ENCODE results near the gene PAX7. TPM values are rescaled to one million over a fixed set of nuclear protein-coding genes. Genes with fewer than 3 reads are reported as not detected.

Gene PAX7
- total RNA-seq, 1 experiment from 2014 or later: not detected

DNA sequence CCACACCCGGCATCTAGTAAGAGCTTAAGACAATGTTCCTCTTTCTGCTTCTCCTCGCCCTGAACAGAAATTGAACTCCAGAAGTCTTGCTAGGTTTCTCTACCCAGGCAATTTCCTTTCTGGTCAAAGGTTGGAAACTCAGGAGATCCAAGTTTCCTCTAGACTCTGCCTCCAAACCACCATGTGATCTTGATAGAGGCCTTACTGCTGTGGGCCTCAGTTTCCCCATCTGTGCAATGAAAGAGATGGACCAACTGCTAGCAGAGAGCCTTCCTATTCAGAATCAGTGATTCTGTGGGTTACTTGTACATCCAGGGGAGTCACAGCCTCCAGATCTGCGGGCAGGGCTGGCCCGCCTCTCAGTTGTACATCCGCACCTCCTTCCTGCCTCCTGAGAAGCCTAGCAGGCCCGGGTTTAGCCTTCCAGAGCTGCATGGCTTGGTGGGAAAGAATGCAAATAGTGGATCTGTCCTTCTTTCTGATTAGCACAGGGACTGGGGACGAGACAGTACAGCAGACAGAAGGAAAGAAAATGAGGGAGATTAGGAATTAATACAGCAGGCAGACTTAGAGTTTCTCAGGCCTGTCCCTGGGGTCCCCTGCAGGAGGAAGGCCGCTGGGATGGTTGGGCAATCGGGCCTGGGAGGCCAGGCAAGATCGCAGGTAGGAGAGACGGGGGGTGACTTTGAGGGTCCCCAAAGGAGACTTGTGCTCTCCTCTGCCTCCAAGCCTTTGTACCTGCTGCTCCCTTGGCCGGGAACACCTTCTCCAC lies 83.9 kb downstream of the PAX7 start:
- H3K27me3 Mint-ChIP-seq (ENCODE audit: insufficient read depth, unreplicated experiment): peaks cover 71% of the 10 kb centered on the region
- POLR2A ChIA-PET: no interaction called here
- H3K27ac Mint-ChIP-seq (ENCODE audit: low read depth, unreplicated experiment): no peak overlapping the region
- H3K4me1 Mint-ChIP-seq (ENCODE audit: insufficient read depth, unreplicated experiment): no peaks in the 10 kb centered on the region
- intact Hi-C loops (cut with micrococcal nuclease): no loop called here
- no peak for DNase-seq (ENCODE audit: unreplicated experiment)
- no peaks in the 10 kb centered on the region for H3K36me3 Mint-ChIP-seq (ENCODE audit: insufficient read depth, unreplicated experiment)
- no peak overlapping the region for H3K4me3 Mint-ChIP-seq (ENCODE audit: unreplicated experiment)
- no TSS peak for BruUV-seq (replicated peaks)
- H3K9me3 Mint-ChIP-seq (ENCODE audit: unreplicated experiment): no peaks in the 10 kb centered on the region
- CTCF ChIA-PET: interaction anchor here (0.6 kb wide), 1 partner anchor 301 kb away, joined by 3 read pairs; no protein-coding TSS in a partner anchor
- TF ChIP-seq, protein P1, sequence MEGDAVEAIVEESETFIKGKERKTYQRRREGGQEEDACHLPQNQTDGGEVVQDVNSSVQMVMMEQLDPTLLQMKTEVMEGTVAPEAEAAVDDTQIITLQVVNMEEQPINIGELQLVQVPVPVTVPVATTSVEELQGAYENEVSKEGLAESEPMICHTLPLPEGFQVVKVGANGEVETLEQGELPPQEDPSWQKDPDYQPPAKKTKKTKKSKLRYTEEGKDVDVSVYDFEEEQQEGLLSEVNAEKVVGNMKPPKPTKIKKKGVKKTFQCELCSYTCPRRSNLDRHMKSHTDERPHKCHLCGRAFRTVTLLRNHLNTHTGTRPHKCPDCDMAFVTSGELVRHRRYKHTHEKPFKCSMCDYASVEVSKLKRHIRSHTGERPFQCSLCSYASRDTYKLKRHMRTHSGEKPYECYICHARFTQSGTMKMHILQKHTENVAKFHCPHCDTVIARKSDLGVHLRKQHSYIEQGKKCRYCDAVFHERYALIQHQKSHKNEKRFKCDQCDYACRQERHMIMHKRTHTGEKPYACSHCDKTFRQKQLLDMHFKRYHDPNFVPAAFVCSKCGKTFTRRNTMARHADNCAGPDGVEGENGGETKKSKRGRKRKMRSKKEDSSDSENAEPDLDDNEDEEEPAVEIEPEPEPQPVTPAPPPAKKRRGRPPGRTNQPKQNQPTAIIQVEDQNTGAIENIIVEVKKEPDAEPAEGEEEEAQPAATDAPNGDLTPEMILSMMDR (IDR thresholded peaks at IDR 0.05; ENCODE audit: unreplicated experiment): no peak

DNA sequence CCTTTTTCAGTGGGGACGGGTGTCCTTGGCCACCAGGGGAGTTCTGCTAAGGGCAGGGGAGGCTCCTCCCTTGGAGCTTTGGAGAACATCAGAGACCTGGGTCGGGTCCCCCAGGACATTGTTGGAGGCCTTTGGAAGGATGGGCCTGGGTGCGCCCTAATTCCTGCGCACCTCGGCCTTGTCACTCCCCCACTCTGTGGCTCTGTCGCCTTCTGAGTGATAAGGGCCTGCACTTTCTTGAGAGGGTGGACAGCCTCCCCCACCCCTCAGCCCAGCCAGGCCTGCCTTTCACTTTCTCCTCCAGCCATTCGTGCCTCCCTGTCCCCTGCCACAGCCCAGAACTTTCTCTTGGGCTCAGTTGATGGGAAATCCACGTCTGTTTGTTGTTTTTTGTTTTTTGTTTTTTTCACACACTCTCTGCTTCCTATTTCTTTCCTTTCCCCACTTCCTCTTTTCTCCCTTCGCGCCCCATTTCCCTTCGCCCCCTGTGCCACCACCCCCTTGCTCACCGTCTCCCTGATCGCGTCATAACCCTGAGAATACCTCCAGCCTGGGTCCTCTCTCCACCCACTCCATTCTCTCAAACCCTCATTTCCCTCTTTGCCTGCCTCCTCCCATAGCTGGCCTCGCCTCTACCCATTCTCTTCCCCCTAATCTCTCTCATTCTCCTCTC lies 85.6 kb downstream of the PAX7 start:
- H3K27ac Mint-ChIP-seq (ENCODE audit: low read depth, unreplicated experiment): no peak overlapping the region
- peaks cover 71% of the 10 kb centered on the region for H3K27me3 Mint-ChIP-seq (ENCODE audit: insufficient read depth, unreplicated experiment)
- no TSS peak for BruUV-seq (replicated peaks)
- no peaks in the 10 kb centered on the region for H3K36me3 Mint-ChIP-seq (ENCODE audit: insufficient read depth, unreplicated experiment)
- intact Hi-C loops (cut with micrococcal nuclease): no loop called here
- no peaks in the 10 kb centered on the region for H3K9me3 Mint-ChIP-seq (ENCODE audit: unreplicated experiment)
- POLR2A ChIA-PET: interaction anchor here (0.6 kb wide), 1 partner anchor 48 kb away, joined by 3 read pairs; no protein-coding TSS in a partner anchor
- CTCF ChIA-PET: no interaction called here
- TF ChIP-seq, protein P1 (IDR thresholded peaks at IDR 0.05; ENCODE audit: unreplicated experiment): no peak
- DNase-seq (ENCODE audit: unreplicated experiment): no peak
- H3K4me3 Mint-ChIP-seq (ENCODE audit: unreplicated experiment): no peak overlapping the region
- H3K4me1 Mint-ChIP-seq (ENCODE audit: insufficient read depth, unreplicated experiment): no peaks in the 10 kb centered on the region

DNA sequence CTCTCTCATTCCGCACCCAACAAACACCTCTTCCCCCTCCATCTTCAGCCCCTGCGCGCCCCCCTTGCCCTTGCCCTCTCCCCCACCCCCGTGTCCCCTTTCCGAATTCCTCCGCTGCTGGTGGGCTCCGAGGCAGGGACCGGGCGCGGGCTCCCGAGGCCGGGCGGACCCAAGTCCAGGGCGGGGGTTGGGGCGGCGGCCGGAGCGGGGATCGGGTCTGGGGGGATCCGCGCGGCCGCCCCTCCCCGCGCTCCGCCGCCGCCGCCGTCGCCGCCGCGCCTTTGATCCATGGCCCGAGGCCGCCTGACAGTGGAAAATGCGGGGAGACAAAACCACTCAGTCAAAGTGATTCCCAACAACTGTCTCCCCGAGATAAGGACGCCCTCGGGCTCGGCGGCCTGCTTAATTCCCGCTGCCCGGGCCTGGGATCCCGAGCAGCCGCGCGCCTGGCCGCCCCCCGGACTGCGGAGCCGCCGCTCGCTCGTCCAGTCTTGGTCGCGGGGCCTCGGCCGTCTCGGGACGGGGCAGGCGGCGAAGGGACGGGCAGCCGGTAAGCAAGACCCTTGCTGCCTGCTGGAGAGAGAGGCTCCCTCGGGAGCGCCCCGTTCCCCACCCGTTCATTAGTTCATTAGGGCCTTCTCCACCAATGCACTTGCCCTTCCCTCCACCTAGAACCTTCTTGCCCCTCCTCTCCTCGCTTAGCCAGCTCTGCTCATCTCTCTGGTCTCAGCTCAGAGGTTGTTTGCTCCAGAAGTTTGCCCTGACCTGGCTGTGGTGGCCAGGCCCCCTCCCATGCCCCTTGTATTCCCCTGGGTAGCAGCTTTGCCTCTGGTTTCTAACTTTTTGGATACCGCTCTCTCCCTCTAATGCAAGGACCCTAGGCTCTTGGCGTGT lies 86.4 kb downstream of the PAX7 start:
- POLR2A ChIA-PET: no interaction called here
- CTCF ChIA-PET: no interaction called here
- peaks cover 72% of the 10 kb centered on the region for H3K27me3 Mint-ChIP-seq (ENCODE audit: insufficient read depth, unreplicated experiment)
- intact Hi-C loops (cut with micrococcal nuclease): no loop called here
- H3K27ac Mint-ChIP-seq (ENCODE audit: low read depth, unreplicated experiment): no peak overlapping the region
- no peaks in the 10 kb centered on the region for H3K36me3 Mint-ChIP-seq (ENCODE audit: insufficient read depth, unreplicated experiment)
- H3K4me1 Mint-ChIP-seq (ENCODE audit: insufficient read depth, unreplicated experiment): no peaks in the 10 kb centered on the region
- DNase-seq (ENCODE audit: unreplicated experiment): no peak
- BruUV-seq (replicated peaks): no TSS peak
- TF ChIP-seq, protein P1 (IDR thresholded peaks at IDR 0.05; ENCODE audit: unreplicated experiment): no peak
- no peak overlapping the region for H3K4me3 Mint-ChIP-seq (ENCODE audit: unreplicated experiment)
- no peaks in the 10 kb centered on the region for H3K9me3 Mint-ChIP-seq (ENCODE audit: unreplicated experiment)

Data from MCF 10A (cell line).